K562 (cell line): ENCODE results near the gene IZUMO4. TPM values are rescaled to one million over a fixed set of nuclear protein-coding genes. Genes with fewer than 3 reads are reported as not detected.

ENCODE experiments used
- ATAC-seq: fragments of 200-7000 bp; cut with Tn5 transposase; 3 replicates; pipeline ENCODE4 v1.9.1; 2020; ENCODE audit warnings: moderate library complexity
- BruUV-seq: library from RNA; stranded (reverse); fragments of 400-500 nt; replicated peaks from 2 replicates; lab custom pipeline; 2021; lab: Mats Ljungman, UMichigan
- CTCF ChIA-PET: fragments of 300-600 bp; formaldehyde crosslinking; extraction: SDS; loops from one replicate; lab custom pipeline; 2021; ENCODE audit warnings: low intra/inter-chr PET ratio; lab: Yijun Ruan, JAX
- POLR2A ChIA-PET: fragments of 300-600, 350-650 bp; sonication (Branson Sonifier 250); formaldehyde crosslinking; extraction: SDS; loops from one replicate; lab custom pipeline; 2021; ENCODE audit warnings: antibody characterized with exemption, inconsistent platforms; lab: Yijun Ruan, JAX
- DNase-seq, 4 experiments: peaks; one replicate each; pipeline versions ENCODE4 v3.0.0 to v3.0.0-alpha.2; 2011 to 2018; ENCODE audit warnings: low spot score in 3 of 4, mixed read lengths in 3 of 4; ENCODE audit errors: extremely low read depth in 1 of 4
- FAIRE-seq: peaks from 2 replicates; lab custom pipeline; 2011; peaks lifted over from hg19 to GRCh38; lab: Jason Lieb, UNC
- H2AFZ ChIP-seq: 2 replicates; pipeline ENCODE4 v1.6.0; 2011; ENCODE audit warnings: low read depth, low read length, control low read depth, inconsistent platforms
- H3K27ac ChIP-seq: fragments of 200-600 bp; 3 replicates; pipeline ENCODE4 v1.8.0; 2011; ENCODE audit warnings: low read depth, mild to moderate bottlenecking, control low read depth, inconsistent platforms, low read length, moderate library complexity, mixed read lengths; ENCODE audit errors: extremely low read depth
- H3K27me3 ChIP-seq, 2 experiments: fragments of 300-600 bp in 1 of 2; 2 replicates in 1 of 2; 3 replicates in 1 of 2; pipeline versions ENCODE4 v1.6.0 to v1.8.0; 2011; ENCODE audit warnings: inconsistent platforms in 2 of 2, low read length in 2 of 2, mild to moderate bottlenecking in 1 of 2, mixed read lengths in 1 of 2, moderate library complexity in 1 of 2; ENCODE audit not compliant: control insufficient read depth in 2 of 2, insufficient read depth in 2 of 2
- H3K36me3 ChIP-seq: fragments of 300-600 bp; 3 replicates; pipeline ENCODE4 v1.8.0; 2011; ENCODE audit warnings: mild to moderate bottlenecking, low read length, inconsistent platforms; ENCODE audit not compliant: control insufficient read depth, insufficient read depth
- H3K4me1 ChIP-seq, 2 experiments: fragments of 200-600 bp in 1 of 2; replicated peaks in 1 of 2; 2 replicates in 1 of 2; 3 replicates in 1 of 2; pipeline versions ENCODE4 v1.5.1 to v1.8.0; 2011; ENCODE audit warnings: inconsistent platforms in 2 of 2, low read length in 2 of 2, mild to moderate bottlenecking in 1 of 2, mixed read lengths in 1 of 2, moderate library complexity in 1 of 2; ENCODE audit not compliant: control insufficient read depth in 2 of 2, insufficient read depth in 2 of 2
- H3K4me2 ChIP-seq: 2 replicates; pipeline ENCODE4 v1.6.1; 2011; ENCODE audit warnings: low read length, control low read depth, inconsistent platforms, mixed read lengths; ENCODE audit not compliant: insufficient read depth
- H3K4me3 ChIP-seq: fragments of 200-600 bp; sonication (generic), shearing (Covaris generic); 2 replicates; pipeline ENCODE4 v1.5.1; 2016; ENCODE audit warnings: control low read depth, inconsistent platforms
- H3K79me2 ChIP-seq: fragments of 200-600 bp; 3 replicates; pipeline ENCODE4 v1.8.0; 2011; ENCODE audit warnings: low read length, inconsistent platforms; ENCODE audit not compliant: control insufficient read depth, insufficient read depth
- H3K9ac ChIP-seq, 2 experiments: 2 replicates each; pipeline versions ENCODE4 v1.6.0 to v1.6.1; 2011; ENCODE audit warnings: low read depth in 2 of 2, low read length in 2 of 2, control low read depth in 1 of 2, inconsistent platforms in 1 of 2, mild to moderate bottlenecking in 1 of 2, mixed read lengths in 1 of 2; ENCODE audit not compliant: insufficient read depth in 1 of 2
- H3K9me1 ChIP-seq: one replicate; pipeline ENCODE4 v1.6.0; 2011; ENCODE audit warnings: inconsistent platforms, mild to moderate bottlenecking, low read length, moderate library complexity; ENCODE audit not compliant: control insufficient read depth, insufficient read depth
- H3K9me3 ChIP-seq: replicated peaks from 2 replicates; pipeline ENCODE4 v1.5.1; 2011; ENCODE audit warnings: low read depth, low read length, inconsistent platforms; ENCODE audit not compliant: control insufficient read depth, insufficient read depth
- H4K20me1 ChIP-seq: replicated peaks from 2 replicates; pipeline ENCODE4 v1.6.1; 2011; ENCODE audit warnings: low read length, inconsistent platforms, mixed read lengths; ENCODE audit not compliant: control insufficient read depth, insufficient read depth
- CXXC5 ChIP-seq: fragments of 250-450 bp; sonication (Bioruptor Pico); IDR thresholded peaks from 2 replicates; pipeline ENCODE4 v1.8.0; 2022; ENCODE audit warnings: inconsistent platforms, mild to moderate bottlenecking, moderate library complexity
- MTF1 ChIP-seq: fragments of 250-450 bp; sonication (Bioruptor Pico); IDR thresholded peaks from 2 replicates; pipeline ENCODE4 v1.9.0; 2021; ENCODE audit warnings: moderate library complexity, mild to moderate bottlenecking, inconsistent platforms, borderline replicate concordance
- YY1 ChIP-seq, 3 experiments: IDR thresholded peaks; 2 replicates each; pipeline ENCODE4 v1.6.1; 2011; ENCODE audit warnings: low read length in 2 of 3, mild to moderate bottlenecking in 2 of 3, moderate library complexity in 2 of 3, borderline replicate concordance in 1 of 3, control low read depth in 1 of 3, low read depth in 1 of 3; ENCODE audit not compliant: insufficient read depth in 3 of 3, insufficient replicate concordance in 2 of 3, control insufficient read depth in 1 of 3, insufficient read length in 1 of 3; ENCODE audit errors: extremely low read depth in 1 of 3
- ZMIZ1 ChIP-seq, 2 experiments: fragments of 150-350 bp in 1 of 2; IDR thresholded peaks; 2 replicates each; pipeline ENCODE4 v1.6.1; 2012 to 2016; ENCODE audit warnings: low read depth in 2 of 2, low read length in 2 of 2, mild to moderate bottlenecking in 1 of 2, moderate library complexity in 1 of 2
- WGBS: fragments of 100-300 bp; shearing (Covaris generic); methylation state at CpG from one replicate; pipeline ENCODE4 v1.1.6; 2016; ENCODE audit warnings: low coverage, mixed read lengths; ENCODE audit not compliant: insufficient coverage; ENCODE audit errors: missing lambda C conversion rate; 5-methylcytosine and 5-hydroxymethylcytosine counted together
- in situ Hi-C: fragments of 300-500 bp; cut with MboI; formaldehyde crosslinking; loops from 4 replicates; pipeline ENCODE4 v1.15.0; 2018; ENCODE audit warnings: inconsistent platforms, mixed read lengths
- intact Hi-C: fragments of 100-400 bp; cut with micrococcal nuclease; formaldehyde crosslinking; loops from 2 replicates; pipeline ENCODE4 v1.14.2; 2022
- polyA plus RNA-seq, 8 experiments: library from polyadenylated mRNA; depleted of rRNA in 4 of 8; stranded (reverse) in 5 of 8; unstranded in 3 of 8; fragments of >200 nt; fragmentation: Nextera tagmentation in 2 of 8; fragmentation: Illumina TruSeq in 1 of 8; extraction: Ambion mirVana in 2 of 8; extraction: Trizol in 1 of 8; gene quantifications; 2 replicates each; pipeline versions ENCODE4 v1.2.1 to v1.2.3, GENCODE V29; 2011 to 2014; ENCODE audit warnings: inconsistent platforms in 1 of 8, missing spikeins in 1 of 8
- total RNA-seq, 7 experiments: library from RNA; depleted of rRNA in 6 of 7; stranded (reverse); fragments of >200 nt in 6 of 7; fragmentation: Illumina TruSeq in 2 of 7; extraction: Trizol in 2 of 7; gene quantifications; 2 replicates each; pipeline versions ENCODE4 v1.2.1 to v1.2.3, GENCODE V29; 2011 to 2021; ENCODE audit warnings: low replicate concordance in 1 of 7

The IZUMO4 gene
- total and polyA plus RNA-seq, 9 of the 15 experiments (the other 6 are each of a cell fraction or from before 2014, with no cell fraction given) = 0.07 to 3.9 (median 1.2) TPM

- BruUV-seq = no TSS peak
- in situ Hi-C loops (no loop called here), intact Hi-C loops (no loop called here)
- ATAC-seq = no peak
- no peaks in the 10 kb centered on the region for H4K20me1 ChIP-seq
- H3K4me2 ChIP-seq = no peak overlapping the region
- ChIA-PET CTCF (no interaction called here), POLR2A (no interaction called here)
- peaks cover 0 to 26% of the 10 kb centered on the region in 2 experiments; a peak in 2 of 5 replicates for H3K4me1 ChIP-seq
- no peak overlapping the region for H3K27ac ChIP-seq
- FAIRE-seq = no peak
- no peak overlapping the region for H2AFZ ChIP-seq
- H3K9me1 ChIP-seq = no peaks in the 10 kb centered on the region
- H3K4me3 ChIP-seq = no peak overlapping the region
- H3K79me2 ChIP-seq = no peaks in the 10 kb centered on the region; the same call in 2 of the 3 replicates
- peak in 1 of 4 experiments; percentile 3 for DNase-seq
- H3K9me3 ChIP-seq = no peaks in the 10 kb centered on the region; the same call in 1 of the 2 replicates
- 91% methylated on average over 29 of the region's 32 CpGs for WGBS
- H3K9ac ChIP-seq = peak overlapping the region in 1 of 2 experiments; percentile 52; a peak in 1 of 4 replicates
- TF ChIP-seq YY1 (IDR thresholded peaks at IDR 0.05; ENCODE audit: borderline replicate concordance in 1 of 3, control insufficient read depth in 1 of 3, extremely low read depth in 1 of 3, insufficient read depth in 3 of 3, insufficient read length in 1 of 3, insufficient replicate concordance in 2 of 3, low read depth in 1 of 3, low read length in 2 of 3) (no peak), ZMIZ1 (IDR thresholded peaks at IDR 0.05; ENCODE audit: low read depth in 2 of 2, low read length in 2 of 2) (no peak), CXXC5 (CRISPR knock-in tag) (no peak), MTF1 (no peak)
- H3K27me3 ChIP-seq = no peaks in the 10 kb centered on the region
- H3K36me3 ChIP-seq = peaks cover 47% of the 10 kb centered on the region; the same call in 2 of the 3 replicates
These were observed 17.4 kb upstream of the IZUMO4 start for GRCh38 chr19:2079076-2079864.
